GM21529 (cell line): Measurements from ENCODE around the gene MINAR2.

Source experiments
- ATAC-seq: cut with Tn5 transposase; IDR thresholded peaks from one replicate; pipeline ENCODE4 v1.9.1; 2021; ENCODE audit not compliant: unreplicated experiment

Gene MINAR2

GRCh38 chr5:129747572-129748407, at the start of gene MINAR2:
Gene MINAR2 (plus strand): TSS chr5:129748094. CDS start chr5:129748191, 97 bp downstream.
- no peak for ATAC-seq

GRCh38 chr5:129698661-129699060, 49.2 kb upstream of the MINAR2 start:
- no peak for ATAC-seq

GRCh38 chr5:129716235-129716634, 31.7 kb upstream of the MINAR2 start:
- ATAC-seq, result no peak

- no peak for ATAC-seq
Measured at GRCh38 chr5:129716651-129717050, 31.2 kb upstream of the MINAR2 start.

GRCh38 chr5:129717751-129718310, 30.1 kb upstream of the MINAR2 start:
- ATAC-seq, result no peak

GRCh38 chr5:129718471-129719090, 29.3 kb upstream of the MINAR2 start:
- ATAC-seq, result no peak

- ATAC-seq, result no peak
Measured at GRCh38 chr5:129724222-129724621, 23.7 kb upstream of the MINAR2 start.

GRCh38 chr5:129724647-129725046, 23.2 kb upstream of the MINAR2 start:
- no peak for ATAC-seq

GRCh38 chr5:129739773-129740172, 8.1 kb upstream of the MINAR2 start:
- ATAC-seq, result no peak

GRCh38 chr5:129743541-129744187, 4.2 kb upstream of the MINAR2 start:
- no peak for ATAC-seq

- no peak for ATAC-seq
Measured at GRCh38 chr5:129745997-129746396, 1.9 kb upstream of the MINAR2 start.

- ATAC-seq, result no peak
Measured at GRCh38 chr5:129746876-129747275, 1.0 kb upstream of the MINAR2 start.

- no peak for ATAC-seq
Measured at GRCh38 chr5:129748913-129749880, 1.3 kb downstream of the MINAR2 start.

- no peak for ATAC-seq
Measured at GRCh38 chr5:129760636-129761325, 12.9 kb downstream of the MINAR2 start.

GRCh38 chr5:129763651-129764050, 15.8 kb downstream of the MINAR2 start:
- no peak for ATAC-seq

GRCh38 chr5:129766798-129767197, 18.9 kb downstream of the MINAR2 start:
- no peak for ATAC-seq

- peak; percentile 91 for ATAC-seq
Measured at GRCh38 chr5:129767927-129768380, 20.1 kb downstream of the MINAR2 start.

GRCh38 chr5:129768735-129769134, 20.8 kb downstream of the MINAR2 start:
- no peak for ATAC-seq

GRCh38 chr5:129770024-129770820, 22.3 kb downstream of the MINAR2 start:
- no peak for ATAC-seq
